Caco-2 (cell line): ENCODE results near the gene CEP72. TPM values are rescaled to one million over a fixed set of nuclear protein-coding genes. Genes with fewer than 3 reads are reported as not detected.

Source experiments
- BruUV-seq: library from RNA; stranded (reverse); fragments of 400-500 nt; replicated peaks from 2 replicates; lab custom pipeline; 2021; lab: Mats Ljungman, UMichigan
- CTCF ChIA-PET: fragments of 300-600 bp; sonication (Branson Sonifier 250); formaldehyde crosslinking; loops from one replicate; lab custom pipeline; 2022; ENCODE audit warnings: antibody characterized with exemption; lab: Charles Lee
- POLR2A ChIA-PET: fragments of 300-600 bp; sonication (Branson Sonifier 250); formaldehyde crosslinking; loops from one replicate; lab custom pipeline; 2022; ENCODE audit warnings: antibody characterized with exemption; lab: Charles Lee
- DNase-seq, 2 experiments: peaks; one replicate each; pipeline versions ENCODE4 v3.0.0 to v3.0.0-alpha.2; 2020 to 2022
- H3K27me3 ChIP-seq: replicated peaks from 2 replicates; pipeline ENCODE4 v1.6.0; 2011; ENCODE audit warnings: low read length; ENCODE audit not compliant: control insufficient read depth, insufficient read depth
- H3K36me3 ChIP-seq: 2 replicates; pipeline ENCODE4 v1.5.1; 2011; ENCODE audit warnings: low read length; ENCODE audit not compliant: control insufficient read depth, insufficient read depth
- H3K4me1 ChIP-seq: fragments of 250-450 bp; sonication (Bioruptor Pico); 2 replicates; pipeline ENCODE4 v1.5.1; 2020; ENCODE audit warnings: mild to moderate bottlenecking
- H3K4me3 ChIP-seq: 2 replicates; pipeline ENCODE4 v1.5.1; 2011; ENCODE audit warnings: low read depth, mild to moderate bottlenecking, control low read depth, low read length
- H3K9me3 ChIP-seq: fragments of 250-450 bp; sonication (Bioruptor Pico); 2 replicates; pipeline ENCODE4 v1.5.1; 2020; ENCODE audit warnings: mild to moderate bottlenecking, moderate library complexity
- H3K27ac Mint-ChIP-seq: one replicate; pipeline ENCODE4 v1.8.0; 2022; ENCODE audit warnings: mixed read lengths; ENCODE audit not compliant: unreplicated experiment
- H3K27me3 Mint-ChIP-seq: one replicate; pipeline ENCODE4 v1.8.0; 2022; ENCODE audit warnings: mixed read lengths; ENCODE audit not compliant: insufficient read depth, unreplicated experiment
- H3K36me3 Mint-ChIP-seq: one replicate; pipeline ENCODE4 v1.8.0; 2022; ENCODE audit warnings: mild to moderate bottlenecking, mixed read lengths; ENCODE audit not compliant: insufficient read depth, unreplicated experiment
- H3K4me1 Mint-ChIP-seq: one replicate; pipeline ENCODE4 v1.8.0; 2022; ENCODE audit warnings: low read depth, mixed read lengths; ENCODE audit not compliant: unreplicated experiment
- H3K4me3 Mint-ChIP-seq: one replicate; pipeline ENCODE4 v1.8.0; 2022; ENCODE audit warnings: mild to moderate bottlenecking, moderate library complexity, mixed read lengths; ENCODE audit not compliant: unreplicated experiment
- H3K9me3 Mint-ChIP-seq: one replicate; pipeline ENCODE4 v1.8.0; 2022; ENCODE audit warnings: mixed read lengths; ENCODE audit not compliant: unreplicated experiment
- CTCF ChIP-seq, 2 experiments: fragments of 200-600 bp in 1 of 2; IDR thresholded peaks; 1 replicate in 1 of 2; 2 replicates in 1 of 2; pipeline versions ENCODE4 v1.5.1 to v1.8.0; 2011 to 2022; ENCODE audit warnings: antibody characterized with exemption in 1 of 2, control low read depth in 1 of 2, inconsistent platforms in 1 of 2, low read depth in 1 of 2, low read length in 1 of 2, mild to moderate bottlenecking in 1 of 2, moderate library complexity in 1 of 2; ENCODE audit not compliant: insufficient read depth in 1 of 2, severe bottlenecking in 1 of 2, unreplicated experiment in 1 of 2
- intact Hi-C: fragments of 100-400 bp; cut with micrococcal nuclease; formaldehyde crosslinking; loops from one replicate; pipeline ENCODE4 v1.10.0; 2022; ENCODE audit not compliant: unreplicated experiment
- total RNA-seq: library from RNA; stranded (reverse); gene quantifications from 2 replicates; pipeline ENCODE4 v1.2.3, GENCODE V29; 2022

The CEP72 gene
- total RNA-seq, 1 experiment from 2014 or later = 36.6 TPM

GRCh38 chr5:586751-587285 is 25.3 kb upstream of the CEP72 start:
- TF ChIP-seq CTCF (IDR thresholded peaks at IDR 0.05; ENCODE audit: insufficient read depth in 1 of 2, low read depth in 1 of 2, low read length in 1 of 2, severe bottlenecking in 1 of 2, unreplicated experiment in 1 of 2) = peak in 1 of 2 experiments; percentile 24
- ChIA-PET POLR2A (no interaction called here), CTCF (no interaction called here)
- peaks cover 8% of the 10 kb centered on the region for H3K27me3 Mint-ChIP-seq
- peaks cover 4% of the 10 kb centered on the region; the same call in 1 of the 2 replicates for H3K9me3 ChIP-seq
- no peaks in the 10 kb centered on the region for H3K9me3 Mint-ChIP-seq
- H3K4me3 ChIP-seq = no peak overlapping the region
- no peak for DNase-seq
- H3K4me3 Mint-ChIP-seq = no peak overlapping the region
- no peaks in the 10 kb centered on the region for H3K4me1 ChIP-seq
- H3K36me3 Mint-ChIP-seq = no peaks in the 10 kb centered on the region
- no peaks in the 10 kb centered on the region for H3K4me1 Mint-ChIP-seq
- no peak overlapping the region for H3K27ac Mint-ChIP-seq
- no peaks in the 10 kb centered on the region for H3K36me3 ChIP-seq
- no peaks in the 10 kb centered on the region for H3K27me3 ChIP-seq
- BruUV-seq = no TSS peak
- intact Hi-C loops = no loop called here

GRCh38 chr5:587403-587802 is 24.7 kb upstream of the CEP72 start:
- ChIA-PET POLR2A (no interaction called here), CTCF (no interaction called here)
- Mint-ChIP-seq H3K36me3 (no peaks in the 10 kb centered on the region), H3K4me3 (no peak overlapping the region), H3K27me3 (peaks cover 10% of the 10 kb centered on the region), H3K9me3 (no peaks in the 10 kb centered on the region), H3K4me1 (no peaks in the 10 kb centered on the region), H3K27ac (no peak overlapping the region)
- Histone ChIP-seq H3K4me1 (no peaks in the 10 kb centered on the region), H3K4me3 (no peak overlapping the region), H3K27me3 (no peaks in the 10 kb centered on the region), H3K9me3 (peaks cover 4% of the 10 kb centered on the region; the same call in 1 of the 2 replicates), H3K36me3 (no peaks in the 10 kb centered on the region)
- no peak for TF ChIP-seq CTCF (IDR thresholded peaks at IDR 0.05; ENCODE audit: insufficient read depth in 1 of 2, low read depth in 1 of 2, low read length in 1 of 2, severe bottlenecking in 1 of 2, unreplicated experiment in 1 of 2)
- no peak for DNase-seq
- intact Hi-C loops = no loop called here
- no TSS peak for BruUV-seq

GRCh38 chr5:588406-588995 is 23.6 kb upstream of the CEP72 start:
- Histone ChIP-seq H3K4me1 (no peaks in the 10 kb centered on the region), H3K9me3 (peaks cover 4% of the 10 kb centered on the region; the same call in 1 of the 2 replicates), H3K36me3 (no peaks in the 10 kb centered on the region), H3K4me3 (no peak overlapping the region), H3K27me3 (no peaks in the 10 kb centered on the region)
- no peak overlapping the region for H3K27ac Mint-ChIP-seq
- H3K36me3 Mint-ChIP-seq = no peaks in the 10 kb centered on the region
- H3K4me3 Mint-ChIP-seq = no peak overlapping the region
- peaks cover 7% of the 10 kb centered on the region for H3K27me3 Mint-ChIP-seq
- POLR2A ChIA-PET = interaction anchor here (0.6 kb wide), 1 partner anchor 115 kb away, joined by 6 read pairs; no protein-coding TSS in a partner anchor
- BruUV-seq = no TSS peak
- intact Hi-C loops = no loop called here
- no peaks in the 10 kb centered on the region for H3K4me1 Mint-ChIP-seq
- no peak for DNase-seq
- H3K9me3 Mint-ChIP-seq = no peaks in the 10 kb centered on the region
- TF ChIP-seq CTCF (IDR thresholded peaks at IDR 0.05; ENCODE audit: insufficient read depth in 1 of 2, low read depth in 1 of 2, low read length in 1 of 2, severe bottlenecking in 1 of 2, unreplicated experiment in 1 of 2) = no peak
- CTCF ChIA-PET = no interaction called here
